Subcutaneous adipose tissue (tissue), 4 donors: ENCODE measurements around the gene SDC4. TPM values are rescaled to one million over a fixed set of nuclear protein-coding genes. Genes with fewer than 3 reads are reported as not detected.

Experiments used
- CTCF ChIP-seq: fragments of 450-650 bp; IDR thresholded peaks from one replicate; pipeline ENCODE4 v1.5.1; 2016; ENCODE audit warnings: low read depth, mild to moderate bottlenecking, control low read depth, antibody characterized with exemption, moderate library complexity
- total RNA-seq, 4 donors: library from RNA; depleted of rRNA; stranded (reverse); fragments of >200 nt; gene quantifications; one replicate each; pipeline ENCODE4 v1.1.0, GENCODE V29; 2016

The SDC4 gene
- total RNA-seq, 4 donors from 2014 or later: 37.4 to 65.4 (median 40.9) TPM

DNA sequence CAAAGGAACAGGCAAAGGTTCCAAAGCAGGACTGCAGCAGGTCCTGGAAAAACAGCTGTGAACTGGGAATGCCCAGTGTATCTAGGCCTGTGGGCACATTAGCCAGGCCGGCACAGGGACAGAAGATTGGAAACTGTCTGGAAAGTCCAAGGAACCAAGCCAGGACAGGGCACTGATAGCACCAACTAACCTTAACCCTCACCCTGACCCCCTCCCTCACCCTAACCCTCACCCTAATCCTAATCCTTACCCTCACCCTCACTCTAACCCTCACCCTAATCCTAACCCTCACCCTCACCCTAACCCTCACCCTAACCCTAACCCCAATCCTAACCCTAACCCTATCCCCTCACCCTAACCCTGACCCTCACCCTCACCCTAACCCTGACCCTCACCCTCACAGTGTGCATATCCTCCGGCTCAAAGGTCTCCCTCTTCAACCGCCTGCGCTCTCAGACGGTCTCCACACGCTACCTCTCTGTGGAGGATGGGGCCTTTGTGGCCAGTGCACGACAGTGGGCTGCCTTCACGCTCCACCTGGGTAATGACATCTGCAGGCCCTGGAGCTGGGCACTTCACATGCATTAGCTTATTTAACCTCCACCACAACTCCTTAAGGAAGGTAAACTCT is 35.0 kb downstream of the SDC4 start:
- no peak for TF ChIP-seq CTCF

GRCh38 chr20:45312241-45312640 is 36.0 kb downstream of the SDC4 start:
- TF ChIP-seq CTCF: no peak

DNA sequence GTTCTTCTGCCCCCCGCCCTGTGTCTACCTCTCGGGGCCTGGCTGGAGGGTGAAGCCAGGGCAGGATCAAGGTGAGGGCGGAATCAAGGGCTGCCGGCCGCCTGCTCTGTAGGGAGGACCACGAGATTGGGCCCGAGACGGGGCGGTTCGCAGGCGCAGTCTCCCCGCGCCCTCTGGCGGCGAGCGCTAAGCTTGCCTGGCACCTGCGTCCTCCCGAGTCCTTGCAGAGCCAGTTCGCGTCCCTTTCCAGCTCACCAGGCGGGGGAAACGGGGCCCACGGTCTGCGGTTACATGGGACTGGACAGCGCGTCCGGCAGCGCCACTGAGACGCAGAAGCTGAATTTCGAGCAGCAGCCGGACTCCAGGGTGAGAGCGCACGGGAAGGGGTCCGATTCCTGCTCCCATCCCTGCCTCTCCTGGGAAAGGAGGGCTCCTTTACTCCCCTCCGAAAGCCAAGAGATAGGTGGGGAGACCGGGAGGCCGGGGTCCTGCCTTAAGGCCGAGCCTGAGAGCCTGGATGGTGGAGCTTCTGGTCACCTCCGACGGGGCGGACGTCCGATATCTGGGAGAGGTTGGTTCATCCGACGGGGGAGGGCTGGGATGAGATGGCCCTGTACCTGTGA is 36.5 kb downstream of the SDC4 start:
- no peak for TF ChIP-seq CTCF

DNA sequence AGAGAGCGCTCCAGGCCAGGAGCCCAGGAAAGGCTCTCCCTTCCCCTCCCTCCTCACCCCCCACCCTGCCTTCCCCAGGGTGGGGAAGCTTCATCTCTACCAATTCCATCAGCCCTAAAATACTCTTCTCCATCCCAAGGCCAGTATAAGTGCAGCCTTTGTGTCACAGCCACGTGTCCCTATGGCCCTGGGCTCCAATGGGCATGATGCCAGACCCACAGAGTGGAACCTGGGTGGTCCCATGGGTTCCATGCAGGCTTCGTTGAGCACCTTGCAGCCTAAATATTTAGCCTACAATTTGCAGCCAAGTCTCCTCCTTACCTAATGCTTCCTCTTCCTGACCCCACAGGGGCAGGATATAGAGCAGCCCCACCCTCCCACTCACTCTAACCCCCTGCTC is 39.1 kb downstream of the SDC4 start:
- no peak for TF ChIP-seq CTCF

- TF ChIP-seq CTCF: no peak
Observed at GRCh38 chr20:45308117-45308778, 40.0 kb downstream of the SDC4 start, which contains the start of gene MATN4. Gene MATN4, minus strand, starts transcription at chr20:45308299. Its CDS starts 2,717 bp downstream, at chr20:45305582.

DNA sequence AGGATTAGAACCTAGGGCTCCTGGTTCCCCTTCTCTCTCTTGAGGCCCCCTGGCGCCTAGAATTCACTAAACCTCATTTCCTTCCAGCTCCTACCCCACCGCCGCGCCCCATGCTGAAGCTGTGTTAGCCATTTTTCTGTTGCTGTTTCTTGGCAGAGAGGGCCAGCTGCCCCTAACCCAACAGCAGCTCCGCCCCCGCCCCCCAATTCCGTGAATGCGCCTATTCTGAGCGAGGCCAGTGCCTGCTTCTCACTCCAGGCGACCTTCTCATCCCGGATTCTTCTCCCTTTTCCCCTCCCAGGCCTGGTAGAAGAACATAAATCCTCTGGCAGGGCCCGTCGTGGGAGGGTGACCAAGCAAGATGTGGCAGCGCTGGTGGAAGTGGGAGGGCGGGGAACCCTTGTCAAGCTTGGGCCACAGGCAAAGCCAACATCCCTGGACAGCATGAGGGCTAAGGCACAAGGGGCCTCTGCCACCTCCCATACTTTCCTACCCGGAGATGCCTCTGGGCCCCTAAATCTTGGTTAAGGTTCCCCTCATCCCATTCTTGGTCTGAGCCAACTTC is 41.1 kb downstream of the SDC4 start:
- no peak for TF ChIP-seq CTCF

DNA sequence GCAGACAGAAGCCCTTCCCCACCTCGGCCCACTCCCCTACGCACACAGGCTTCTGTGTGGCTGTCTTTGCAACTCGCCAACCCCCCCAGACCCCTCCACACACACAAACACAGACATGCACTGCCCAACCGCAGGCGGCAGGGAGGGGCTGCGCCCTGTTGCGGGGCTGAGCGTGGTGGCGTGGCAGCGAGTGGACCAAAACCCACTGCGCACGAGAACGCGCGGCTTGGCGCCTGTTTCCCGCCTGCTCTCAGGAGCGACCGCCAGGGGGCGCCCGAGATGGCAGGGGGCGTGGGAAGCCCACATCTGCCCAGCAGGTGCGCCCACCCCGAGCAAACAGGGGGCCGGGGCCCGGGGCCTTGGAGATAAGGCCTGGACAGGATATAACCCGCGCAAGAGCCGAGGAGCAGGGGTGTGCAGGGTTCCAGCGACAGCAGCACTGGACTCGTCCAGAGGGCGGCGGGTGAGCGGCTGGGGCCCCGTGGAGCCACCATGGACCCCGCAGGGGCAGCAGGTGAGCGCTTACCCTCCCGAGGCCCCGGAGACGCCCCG is 41.7 kb downstream of the SDC4 start, which contains the start of gene RBPJL:
TSS of gene RBPJL (plus strand) at position 410 of the 552 bp plus-strand sequence. CDS start at position 493, 83 bp downstream.
- no peak for TF ChIP-seq CTCF
